GM23248 (cell line): ENCODE results near the gene ATG10.

ENCODE experiments used
- EZH2 ChIP-seq: fragments of 200-600 bp; sonication (generic); IDR thresholded peaks from 2 replicates; pipeline ENCODE4 v1.6.1; 2018; ENCODE audit warnings: antibody characterized with exemption, mild to moderate bottlenecking; ENCODE audit not compliant: insufficient read depth, poor library complexity, severe bottlenecking
- EZH2phosphoT487 ChIP-seq: fragments of 200-600 bp; sonication (generic); IDR thresholded peaks from 2 replicates; pipeline ENCODE4 v1.6.1; 2018; ENCODE audit warnings: antibody characterized with exemption, moderate library complexity, mild to moderate bottlenecking, low read depth; ENCODE audit not compliant: insufficient read depth

DNA sequence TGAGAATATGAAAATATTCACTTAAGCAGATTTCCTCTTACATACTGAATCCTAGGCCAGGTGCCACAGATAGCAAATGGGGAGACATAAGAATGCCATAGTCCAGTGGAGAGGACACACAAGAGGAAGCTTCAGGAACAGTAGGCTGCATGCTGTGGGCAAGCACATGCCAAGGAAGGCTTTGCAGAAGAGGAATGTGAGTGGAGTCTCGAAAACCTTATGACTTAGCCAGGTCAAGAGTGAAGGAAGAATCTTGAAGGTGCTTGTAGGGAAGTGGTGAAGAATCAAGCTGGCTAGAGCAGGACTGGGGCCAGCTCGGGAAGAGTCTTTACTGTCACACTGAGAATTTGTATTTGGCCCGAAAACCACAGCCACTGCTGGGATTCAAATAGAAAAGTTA is 285.9 kb downstream of the ATG10 start:
- TF ChIP-seq EZH2phosphoT487 = no peak
- TF ChIP-seq EZH2 = no peak
